Lower leg skin (tissue), 3 donors: Measurements from ENCODE around the gene SELP.
"Not testable (repeated sequence)": the region's sequence is repeated elsewhere in the genome, so short reads cannot be mapped to it uniquely, and the experiment has no call there.

ENCODE experiments used
- POLR2A ChIP-seq, 2 donors: fragments of 450-650 bp; IDR thresholded peaks; one replicate each; pipeline ENCODE4 v1.6.1; 2016 to 2017; ENCODE audit warnings: antibody characterized with exemption in 2 of 2, mild to moderate bottlenecking in 1 of 2, moderate library complexity in 1 of 2
- TF ChIP-seq, protein P1 (sequence below), 3 donors: fragments of 450-650 bp; IDR thresholded peaks; one replicate each; pipeline ENCODE4 v1.5.1; 2016; ENCODE audit warnings: antibody characterized with exemption in 3 of 3, mild to moderate bottlenecking in 3 of 3, moderate library complexity in 2 of 3

DNA sequence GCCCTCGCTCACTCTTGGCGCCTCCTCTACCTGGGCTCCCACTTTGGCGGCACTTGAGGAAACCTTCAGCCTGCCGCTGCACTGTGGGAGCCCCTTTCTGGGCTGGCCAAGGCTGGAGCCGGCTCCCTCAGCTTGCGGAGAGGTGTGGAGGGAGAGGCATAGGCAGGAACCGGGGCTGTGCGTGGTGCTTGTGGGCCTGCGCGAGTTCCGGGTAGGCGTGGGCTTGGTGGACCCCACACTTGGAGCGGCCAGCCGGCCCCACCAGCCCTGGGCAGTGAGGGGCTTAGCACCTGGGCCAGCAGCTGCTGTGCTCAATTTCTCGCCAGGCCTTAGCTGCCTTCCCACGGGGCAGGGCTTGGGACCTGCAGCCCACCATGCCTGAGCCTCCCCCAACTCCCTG is 31.1 kb upstream of the SELP start:
- TF ChIP-seq, protein P1, sequence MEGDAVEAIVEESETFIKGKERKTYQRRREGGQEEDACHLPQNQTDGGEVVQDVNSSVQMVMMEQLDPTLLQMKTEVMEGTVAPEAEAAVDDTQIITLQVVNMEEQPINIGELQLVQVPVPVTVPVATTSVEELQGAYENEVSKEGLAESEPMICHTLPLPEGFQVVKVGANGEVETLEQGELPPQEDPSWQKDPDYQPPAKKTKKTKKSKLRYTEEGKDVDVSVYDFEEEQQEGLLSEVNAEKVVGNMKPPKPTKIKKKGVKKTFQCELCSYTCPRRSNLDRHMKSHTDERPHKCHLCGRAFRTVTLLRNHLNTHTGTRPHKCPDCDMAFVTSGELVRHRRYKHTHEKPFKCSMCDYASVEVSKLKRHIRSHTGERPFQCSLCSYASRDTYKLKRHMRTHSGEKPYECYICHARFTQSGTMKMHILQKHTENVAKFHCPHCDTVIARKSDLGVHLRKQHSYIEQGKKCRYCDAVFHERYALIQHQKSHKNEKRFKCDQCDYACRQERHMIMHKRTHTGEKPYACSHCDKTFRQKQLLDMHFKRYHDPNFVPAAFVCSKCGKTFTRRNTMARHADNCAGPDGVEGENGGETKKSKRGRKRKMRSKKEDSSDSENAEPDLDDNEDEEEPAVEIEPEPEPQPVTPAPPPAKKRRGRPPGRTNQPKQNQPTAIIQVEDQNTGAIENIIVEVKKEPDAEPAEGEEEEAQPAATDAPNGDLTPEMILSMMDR (IDR thresholded peaks at IDR 0.05) = not testable (repeated sequence)
- TF ChIP-seq POLR2A (IDR thresholded peaks at IDR 0.05) = not testable (repeated sequence)
